ENCODE data around the gene KLHL11. TPM values are rescaled to one million over a fixed set of nuclear protein-coding genes. Genes with fewer than 3 reads are reported as not detected.
A peak's percentile ranks its signal among the peaks of the same experiment; 100 is the strongest.

Gene KLHL11
- polyA plus RNA-seq, 1 experiment: 9.3 TPM

DNA sequence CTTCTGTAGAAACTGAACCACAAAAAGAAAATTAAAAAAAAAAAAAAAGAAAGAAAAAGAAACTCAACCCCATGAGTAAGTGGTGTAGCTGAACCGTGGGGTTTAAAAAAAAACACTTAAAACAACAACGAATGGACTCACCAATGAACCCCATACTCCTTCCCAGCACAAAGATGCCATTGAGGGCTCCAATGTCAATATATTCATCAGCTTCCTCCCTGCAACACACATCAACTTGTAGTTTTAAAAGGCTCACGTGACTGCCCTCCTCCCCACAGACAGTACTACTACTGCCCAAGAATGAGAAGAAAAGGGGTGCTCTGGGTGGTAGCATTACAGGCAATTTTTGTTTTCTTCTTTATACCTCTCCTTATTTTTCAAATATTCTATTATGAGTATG is 3.3 kb upstream of the KLHL11 start:
- TF ChIP-seq CTCF (IDR thresholded peaks at IDR 0.05; ENCODE audit: low read depth, low read length): no peak
- Histone ChIP-seq H3K27me3 (ENCODE audit: control insufficient read depth, insufficient read depth, low read length) (no peaks in the 10 kb centered on the region), H3K4me3 (ENCODE audit: low read depth, low read length) (no peak overlapping the region), H3K27ac (ENCODE audit: low read depth, low read length) (no peak overlapping the region), H3K9me3 (ENCODE audit: control insufficient read depth, insufficient read depth, low read length) (no peaks in the 10 kb centered on the region; the same call in 1 of the 2 replicates)
- CTCF ChIA-PET: no interaction called here
- no peak for DNase-seq (ENCODE audit: low read depth, low spot score)
- POLR2A ChIA-PET: interaction anchor here (0.6 kb wide), 1 partner anchor 22 kb away, joined by 4 read pairs; no protein-coding TSS in a partner anchor

- Histone ChIP-seq H3K27ac (ENCODE audit: low read depth, low read length) (no peak overlapping the region), H3K4me3 (ENCODE audit: low read depth, low read length) (peak overlapping the region; percentile 46), H3K27me3 (ENCODE audit: control insufficient read depth, insufficient read depth, low read length) (no peaks in the 10 kb centered on the region), H3K9me3 (ENCODE audit: control insufficient read depth, insufficient read depth, low read length) (no peaks in the 10 kb centered on the region; the same call in 1 of the 2 replicates)
- TF ChIP-seq CTCF (IDR thresholded peaks at IDR 0.05; ENCODE audit: low read depth, low read length): no peak
- ChIA-PET CTCF (interaction anchor here (0.6 to 0.9 kb wide), 2 partner anchors 38 to 79 kb away, joined by 3 read pairs; partner anchors contain the start of gene JUP), POLR2A (interaction anchor here (0.6 to 2.5 kb wide), 10 partner anchors 12 to 177 kb away, joined by 3 to 12 read pairs (median 4); partner anchors contain the start of genes ACLY, HAP1, ODAD4 and P3H4)
- DNase-seq (ENCODE audit: low read depth, low spot score): no peak
These were observed 322 bp upstream of the KLHL11 start for GRCh38 chr17:41865596-41865893.

DNA sequence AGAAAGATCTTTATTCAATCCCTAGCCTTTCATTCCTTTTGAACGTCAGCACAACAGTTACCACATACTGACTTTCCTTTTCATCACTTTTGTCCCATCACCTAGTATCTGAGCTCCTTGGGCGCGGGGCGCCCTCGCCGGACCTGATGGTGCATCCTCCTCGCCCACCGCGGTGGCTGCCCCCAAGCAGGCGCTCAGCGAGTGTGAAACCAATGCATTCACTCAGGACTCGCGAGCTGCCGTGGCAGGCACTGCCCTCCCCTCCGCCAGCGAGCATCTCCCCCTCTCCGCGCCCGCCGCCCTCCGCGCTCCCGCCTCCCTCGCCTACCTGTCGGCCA is 756 bp downstream of the KLHL11 start:
- DNase-seq (ENCODE audit: low read depth, low spot score): no peak
- POLR2A ChIA-PET: interaction anchor here (0.6 to 2.5 kb wide), 9 partner anchors 11 to 130 kb away, joined by 3 to 12 read pairs (median 4); partner anchors contain the start of genes ACLY, HAP1, ODAD4 and P3H4
- Histone ChIP-seq H3K27me3 (ENCODE audit: control insufficient read depth, insufficient read depth, low read length) (no peaks in the 10 kb centered on the region), H3K9me3 (ENCODE audit: control insufficient read depth, insufficient read depth, low read length) (no peaks in the 10 kb centered on the region; the same call in 1 of the 2 replicates), H3K27ac (ENCODE audit: low read depth, low read length) (peak overlapping the region; percentile 75), H3K4me3 (ENCODE audit: low read depth, low read length) (peak overlapping the region; percentile 94)
- no peak for TF ChIP-seq CTCF (IDR thresholded peaks at IDR 0.05; ENCODE audit: low read depth, low read length)
- CTCF ChIA-PET: interaction anchor here (0.9 to 1.3 kb wide), 2 partner anchors 78 to 168 kb away, joined by 3 to 5 read pairs; partner anchors contain the start of gene JUP

DNA sequence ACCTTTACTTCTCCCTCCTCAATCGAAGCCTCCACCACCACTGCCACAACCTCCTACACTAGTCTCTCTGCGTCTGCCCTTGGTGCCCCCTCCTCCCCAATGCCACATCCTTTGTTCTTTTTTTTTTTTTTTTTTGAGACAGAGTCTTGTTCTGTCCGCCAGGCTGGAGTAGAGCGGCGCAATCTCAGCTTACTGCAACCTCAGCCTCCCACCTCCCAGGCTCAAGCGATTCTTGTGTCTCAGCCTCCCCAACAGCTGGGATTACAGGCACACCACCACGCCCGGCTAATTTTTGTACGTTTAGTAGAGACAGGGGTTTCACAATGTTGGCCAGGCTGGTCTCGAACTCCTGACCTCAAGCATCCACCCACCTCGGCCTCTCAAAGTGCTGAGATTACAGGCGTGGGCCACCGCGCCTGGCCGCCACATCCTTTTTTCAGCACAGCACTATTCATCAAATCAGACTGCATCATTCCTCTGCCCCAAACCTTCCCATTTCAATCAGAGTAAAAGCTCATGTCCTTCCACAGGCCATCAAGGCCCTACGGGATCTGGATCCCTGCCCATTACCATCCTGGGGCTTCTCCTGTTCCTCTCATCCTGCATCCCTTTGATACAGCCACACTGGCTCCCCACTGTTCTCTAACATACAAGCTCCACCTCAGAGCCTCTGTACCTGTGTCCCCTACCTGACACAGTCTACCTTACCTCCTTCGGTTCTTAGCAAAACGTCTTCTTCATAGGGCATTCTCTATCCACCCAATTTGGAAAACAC is 2.0 kb downstream of the KLHL11 start:
- Histone ChIP-seq H3K9me3 (ENCODE audit: control insufficient read depth, insufficient read depth, low read length) (no peaks in the 10 kb centered on the region; the same call in 1 of the 2 replicates), H3K27ac (ENCODE audit: low read depth, low read length) (no peak overlapping the region), H3K4me3 (ENCODE audit: low read depth, low read length) (peak overlapping the region; percentile 94), H3K27me3 (ENCODE audit: control insufficient read depth, insufficient read depth, low read length) (no peaks in the 10 kb centered on the region)
- TF ChIP-seq CTCF (IDR thresholded peaks at IDR 0.05; ENCODE audit: low read depth, low read length): no peak
- POLR2A ChIA-PET: interaction anchor here (0.7 to 2.5 kb wide), 4 partner anchors 10 to 67 kb away, joined by 6 to 12 read pairs (median 7); partner anchors contain the start of genes ACLY and ODAD4
- DNase-seq (ENCODE audit: low read depth, low spot score): no peak
- CTCF ChIA-PET: interaction anchor here (0.7 to 1.3 kb wide), 2 partner anchors 126 to 167 kb away, joined by 3 to 5 read pairs; no protein-coding TSS in a partner anchor

Measured in AG04450 (cell line).